Lower leg skin (tissue), 3 donors: ENCODE results near the gene SLC9A3.

Experiments used
- POLR2A ChIP-seq, 2 donors: fragments of 450-650 bp; IDR thresholded peaks; one replicate each; pipeline ENCODE4 v1.6.1; 2016 to 2017; ENCODE audit warnings: antibody characterized with exemption in 2 of 2, mild to moderate bottlenecking in 1 of 2, moderate library complexity in 1 of 2
- TF ChIP-seq, protein P1 (sequence below), 3 donors: fragments of 450-650 bp; IDR thresholded peaks; one replicate each; pipeline ENCODE4 v1.5.1; 2016; ENCODE audit warnings: antibody characterized with exemption in 3 of 3, mild to moderate bottlenecking in 3 of 3, moderate library complexity in 2 of 3

DNA sequence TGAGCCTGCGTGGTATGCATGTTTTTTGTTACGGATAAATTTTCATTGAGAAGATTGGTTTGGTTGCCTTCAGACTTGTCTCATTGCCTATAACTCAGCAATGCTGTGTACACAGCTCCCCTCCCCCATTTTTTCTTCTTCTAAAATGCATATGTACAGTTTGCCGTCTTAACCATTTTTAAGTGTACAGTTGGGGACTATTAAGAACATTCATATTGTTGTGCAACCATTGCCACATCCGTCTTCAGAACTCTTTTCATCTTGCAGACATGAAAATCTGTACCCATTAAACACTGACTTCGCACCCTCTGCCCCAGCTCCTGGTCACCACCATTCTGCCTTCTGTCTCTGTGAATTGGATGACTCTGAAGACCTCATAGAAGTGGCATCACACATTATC, 75.1 kb downstream of the SLC9A3 start:
- TF ChIP-seq POLR2A (IDR thresholded peaks at IDR 0.05): no peak
- TF ChIP-seq, protein P1, sequence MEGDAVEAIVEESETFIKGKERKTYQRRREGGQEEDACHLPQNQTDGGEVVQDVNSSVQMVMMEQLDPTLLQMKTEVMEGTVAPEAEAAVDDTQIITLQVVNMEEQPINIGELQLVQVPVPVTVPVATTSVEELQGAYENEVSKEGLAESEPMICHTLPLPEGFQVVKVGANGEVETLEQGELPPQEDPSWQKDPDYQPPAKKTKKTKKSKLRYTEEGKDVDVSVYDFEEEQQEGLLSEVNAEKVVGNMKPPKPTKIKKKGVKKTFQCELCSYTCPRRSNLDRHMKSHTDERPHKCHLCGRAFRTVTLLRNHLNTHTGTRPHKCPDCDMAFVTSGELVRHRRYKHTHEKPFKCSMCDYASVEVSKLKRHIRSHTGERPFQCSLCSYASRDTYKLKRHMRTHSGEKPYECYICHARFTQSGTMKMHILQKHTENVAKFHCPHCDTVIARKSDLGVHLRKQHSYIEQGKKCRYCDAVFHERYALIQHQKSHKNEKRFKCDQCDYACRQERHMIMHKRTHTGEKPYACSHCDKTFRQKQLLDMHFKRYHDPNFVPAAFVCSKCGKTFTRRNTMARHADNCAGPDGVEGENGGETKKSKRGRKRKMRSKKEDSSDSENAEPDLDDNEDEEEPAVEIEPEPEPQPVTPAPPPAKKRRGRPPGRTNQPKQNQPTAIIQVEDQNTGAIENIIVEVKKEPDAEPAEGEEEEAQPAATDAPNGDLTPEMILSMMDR (IDR thresholded peaks at IDR 0.05): no peak
